ENCODE measurements around the gene HDGFL2.
"Not testable (repeated sequence)": the region's sequence is repeated elsewhere in the genome, so short reads cannot be mapped to it uniquely, and the experiment has no call there.

HDGFL2 gene

DNA sequence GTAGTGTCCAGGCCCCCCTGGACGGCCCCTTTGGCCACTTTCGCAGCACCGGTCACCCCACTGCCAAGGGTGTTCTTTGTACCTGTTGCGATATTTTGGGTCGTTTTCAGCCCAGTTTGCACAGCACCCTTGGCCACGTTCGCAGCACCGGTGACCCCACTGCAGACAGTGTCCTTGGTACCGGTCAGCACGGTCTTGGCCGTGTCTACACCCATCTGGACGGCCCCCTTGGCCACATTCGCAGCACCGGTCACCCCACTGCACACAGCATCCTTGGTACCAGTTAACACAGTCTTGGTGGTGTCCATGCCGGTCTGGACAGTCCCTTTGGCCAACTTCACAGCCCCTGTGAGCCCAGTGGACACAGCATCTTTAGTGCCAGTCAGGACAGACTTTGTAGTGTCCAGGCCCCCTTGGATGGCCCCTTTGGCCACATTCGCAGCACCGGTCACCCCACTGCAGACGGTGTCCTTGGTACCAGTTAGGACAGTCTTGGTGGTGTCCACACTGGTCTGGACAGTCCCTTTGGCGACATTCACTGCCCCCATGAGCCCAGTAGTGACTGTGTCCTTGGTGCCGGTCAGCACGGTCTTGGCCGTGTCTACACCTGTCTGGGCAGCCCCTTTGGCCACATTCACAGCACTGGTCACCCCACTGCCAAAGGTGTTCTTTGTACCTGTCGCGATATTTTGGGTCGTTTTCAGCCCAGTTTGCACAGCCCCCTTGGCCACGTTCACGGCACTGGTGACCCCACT is 39.4 kb downstream of the HDGFL2 start:
- in situ Hi-C loops (cut with MboI; ENCODE audit: low sequenced_read_pairs): no loop called here

DNA sequence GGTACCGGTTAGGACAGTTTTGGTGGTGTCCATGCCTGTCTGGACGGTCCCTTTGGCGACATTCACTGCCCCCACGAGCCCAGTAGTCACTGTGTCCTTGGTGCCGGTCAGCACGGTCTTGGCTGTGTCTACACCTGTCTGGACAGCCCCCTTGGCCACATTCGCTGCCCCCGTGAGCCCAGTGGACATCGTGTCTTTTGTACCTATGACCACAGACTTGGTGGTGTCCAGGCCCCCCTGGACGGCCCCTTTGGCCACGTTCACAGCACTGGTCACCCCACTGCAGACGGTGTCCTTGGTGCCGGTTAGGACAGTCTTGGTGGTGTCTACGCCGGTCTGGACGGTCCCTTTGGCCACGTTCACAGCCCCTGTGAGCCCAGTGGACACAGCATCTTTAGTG is 40.0 kb downstream of the HDGFL2 start:
- in situ Hi-C loops (cut with MboI; ENCODE audit: low sequenced_read_pairs): no loop called here

GRCh38 chr19:4513248-4513647 is 41.2 kb downstream of the HDGFL2 start:
- in situ Hi-C loops (cut with MboI; ENCODE audit: low sequenced_read_pairs): no loop called here

- in situ Hi-C loops (cut with MboI; ENCODE audit: low sequenced_read_pairs): no loop called here
Observed at GRCh38 chr19:4515732-4516131, 43.6 kb downstream of the HDGFL2 start.

DNA sequence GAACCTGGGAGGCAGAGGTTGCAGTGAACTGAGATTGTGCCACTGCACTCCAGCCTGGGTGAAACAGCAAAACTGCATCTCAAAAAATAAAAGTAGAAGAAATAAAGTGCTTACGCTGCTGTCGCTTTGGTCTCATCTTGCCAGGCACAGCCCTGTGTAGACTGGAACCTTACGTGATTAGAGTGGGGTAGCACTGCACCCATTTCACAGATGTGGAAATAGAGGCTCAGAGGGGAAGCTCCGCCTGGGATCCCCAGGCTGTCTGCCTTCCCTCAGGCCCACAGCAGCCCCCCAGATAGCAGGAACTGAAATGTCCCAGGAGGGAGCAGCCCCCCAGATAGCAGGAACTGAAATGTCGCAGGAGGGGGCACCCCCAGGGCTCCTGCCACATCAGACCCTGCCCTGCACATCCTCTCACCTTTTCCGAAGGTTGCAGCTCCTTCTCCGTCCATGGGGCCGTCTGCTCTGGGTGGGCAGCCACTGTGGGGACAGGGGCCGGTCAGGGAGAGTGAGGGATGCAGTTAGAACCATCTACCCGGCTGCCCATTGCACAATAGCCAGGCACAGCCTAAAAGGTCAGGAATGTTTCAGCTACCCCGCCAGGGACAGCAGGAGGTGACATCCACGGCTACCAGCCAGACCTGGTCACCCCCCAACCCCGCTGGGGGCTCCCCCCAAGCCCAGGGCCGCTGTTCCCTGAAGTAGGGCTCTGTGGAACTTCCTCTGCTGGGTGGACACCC is 44.3 kb downstream of the HDGFL2 start:
- in situ Hi-C loops (cut with MboI; ENCODE audit: low sequenced_read_pairs): no loop called here

DNA sequence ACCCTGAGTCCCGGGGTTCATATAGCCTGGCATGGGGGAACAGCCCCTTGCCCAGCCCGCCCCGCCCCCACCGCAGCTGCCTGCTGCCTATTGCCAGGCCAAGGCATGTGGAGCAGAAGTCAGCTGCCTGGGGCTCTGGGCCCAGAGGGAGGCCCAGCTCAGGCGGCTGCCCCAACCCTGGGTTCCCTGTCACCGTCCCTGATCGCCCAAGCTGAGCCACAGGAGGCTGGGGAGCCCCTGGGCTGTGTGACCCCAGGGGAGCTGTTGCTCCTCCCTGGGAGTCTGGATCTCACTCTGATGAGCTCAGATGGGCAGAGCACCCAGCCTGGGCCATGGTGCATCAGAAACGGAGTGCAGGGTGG is 44.8 kb downstream of the HDGFL2 start:
- in situ Hi-C loops (cut with MboI; ENCODE audit: low sequenced_read_pairs): no loop called here

DNA sequence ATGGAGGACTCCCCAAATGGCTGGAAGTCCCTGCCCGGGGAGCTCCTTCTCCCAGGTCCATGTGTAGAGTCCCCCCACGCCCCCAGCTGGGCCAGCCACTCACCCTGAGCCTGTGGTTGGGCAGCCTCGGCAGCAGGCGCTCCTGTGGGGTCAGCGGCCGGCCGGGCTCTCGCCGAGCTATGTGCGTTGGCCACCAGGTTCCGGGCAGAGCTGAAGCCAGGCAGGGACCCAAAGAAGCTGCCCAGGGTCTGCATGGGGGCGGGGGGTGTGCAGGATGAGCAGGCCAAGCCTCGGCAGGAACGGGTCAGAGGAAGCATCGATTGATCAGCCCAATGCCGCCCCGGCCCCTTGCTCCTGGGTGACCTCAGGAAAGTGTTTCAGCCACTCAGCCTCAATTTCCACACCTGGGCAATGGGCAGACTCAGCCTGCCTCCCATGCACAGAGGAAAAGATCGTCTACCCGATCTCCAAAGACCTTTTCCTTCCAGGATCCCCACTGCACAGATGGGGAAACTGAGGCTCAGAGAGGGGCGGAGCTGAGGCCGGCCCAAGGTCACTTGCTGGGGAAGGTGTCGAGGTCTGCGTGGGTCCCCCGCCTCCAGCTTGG is 45.5 kb downstream of the HDGFL2 start:
- in situ Hi-C loops (cut with MboI; ENCODE audit: low sequenced_read_pairs): no loop called here

DNA sequence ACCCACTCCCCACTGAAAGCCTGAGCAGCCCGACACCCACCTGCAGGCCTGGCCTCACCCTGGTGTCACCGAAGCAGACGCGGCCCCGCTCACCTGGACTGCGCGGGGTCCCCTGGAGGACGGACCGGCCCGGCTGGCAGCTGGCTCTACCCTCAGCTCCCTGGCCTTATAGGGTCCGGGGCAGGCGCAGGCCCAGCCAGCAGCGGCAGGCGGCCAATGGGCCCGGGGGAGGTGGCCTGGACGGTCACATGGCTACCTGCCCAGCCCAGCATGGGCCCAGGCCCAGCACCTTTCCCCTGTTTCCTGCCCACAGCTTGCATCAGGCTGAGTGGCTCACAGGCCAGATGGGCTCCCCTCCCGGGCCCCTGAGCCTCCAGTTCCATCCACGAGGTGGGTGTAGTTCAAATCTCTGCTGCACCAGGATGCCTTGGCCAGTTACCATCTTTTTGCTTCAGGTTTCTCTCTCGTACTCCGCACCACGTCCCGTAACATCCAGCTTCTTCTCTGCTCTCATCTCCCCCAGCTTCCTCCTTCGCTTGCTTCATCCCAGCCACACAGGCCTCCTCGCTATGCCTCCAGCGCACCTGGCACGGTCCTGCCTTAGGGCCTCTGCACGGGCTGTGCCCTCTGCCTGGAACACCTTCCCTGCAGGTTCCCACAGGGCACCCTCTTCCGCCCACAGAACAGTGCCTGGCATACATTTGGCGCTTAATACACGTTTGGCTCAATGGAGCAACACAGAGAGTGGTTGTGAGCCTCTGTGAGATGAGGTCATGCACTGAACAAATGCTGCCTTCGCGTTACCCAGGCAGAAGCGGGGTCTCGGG is 46.5 kb downstream of the HDGFL2 start, which contains the start of gene PLIN4:
Gene PLIN4, minus strand, starts transcription at position 142 of the 827 bp plus-strand sequence. CDS start 214 bp downstream, outside the sequence.
- in situ Hi-C loops (cut with MboI; ENCODE audit: low sequenced_read_pairs): no loop called here

- in situ Hi-C loops (cut with MboI; ENCODE audit: low sequenced_read_pairs): no loop called here
Observed at GRCh38 chr19:4519172-4519496, 47.0 kb downstream of the HDGFL2 start.

GRCh38 chr19:4519521-4520277 is 47.6 kb downstream of the HDGFL2 start:
- in situ Hi-C loops (cut with MboI; ENCODE audit: low sequenced_read_pairs): no loop called here

- in situ Hi-C loops (cut with MboI; ENCODE audit: low sequenced_read_pairs): no loop called here
Observed at GRCh38 chr19:4521170-4521887, 49.2 kb downstream of the HDGFL2 start.

DNA sequence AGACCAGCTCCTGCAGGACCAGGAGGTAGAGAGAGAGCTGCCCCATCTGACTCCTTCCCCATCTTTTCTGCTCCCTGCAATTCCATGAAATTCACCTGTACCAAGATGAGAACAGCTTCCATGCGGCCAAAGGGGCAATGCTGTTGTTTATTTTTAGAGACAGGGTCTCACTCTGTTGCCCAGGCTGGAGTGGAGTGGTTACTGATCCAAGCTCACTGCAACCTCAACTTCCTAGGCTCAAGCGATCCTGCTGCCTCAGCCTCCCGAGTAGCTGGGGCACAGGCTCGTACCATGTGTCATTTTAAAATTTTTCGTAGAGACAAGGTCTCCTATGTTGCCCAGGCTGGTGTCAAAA is 49.8 kb downstream of the HDGFL2 start:
- in situ Hi-C loops (cut with MboI; ENCODE audit: low sequenced_read_pairs): no loop called here

- in situ Hi-C loops (cut with MboI; ENCODE audit: low sequenced_read_pairs): no loop called here
Observed at GRCh38 chr19:4522291-4523002, 50.4 kb downstream of the HDGFL2 start.

GRCh38 chr19:4523306-4524110 is 51.4 kb downstream of the HDGFL2 start:
- in situ Hi-C loops (cut with MboI; ENCODE audit: low sequenced_read_pairs): no loop called here

- in situ Hi-C loops (cut with MboI; ENCODE audit: low sequenced_read_pairs): no loop called here
Observed at GRCh38 chr19:4524808-4525562, 52.9 kb downstream of the HDGFL2 start.

- in situ Hi-C loops (cut with MboI; ENCODE audit: low sequenced_read_pairs): no loop called here
Observed at GRCh38 chr19:4525563-4526002, 53.5 kb downstream of the HDGFL2 start.

DNA sequence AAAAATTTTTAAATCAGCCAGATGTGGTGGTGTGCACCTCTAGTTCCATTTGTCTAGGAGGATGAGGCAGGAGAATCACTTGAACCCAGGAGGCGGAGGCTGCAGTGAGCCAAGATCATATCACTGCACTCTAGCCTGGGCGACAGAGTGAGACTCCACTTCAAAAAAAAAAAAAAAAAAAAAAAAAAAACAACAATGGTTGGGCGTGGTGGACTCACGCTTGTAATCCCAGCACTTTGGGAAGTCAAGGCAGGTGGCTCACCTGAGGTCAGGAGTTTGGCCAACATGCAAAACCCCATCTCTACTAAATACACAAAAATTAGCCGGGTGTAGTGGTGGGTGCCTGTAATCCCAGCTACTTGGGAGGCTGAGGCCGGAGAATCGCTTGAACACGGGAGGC is 55.3 kb downstream of the HDGFL2 start:
- in situ Hi-C loops (cut with MboI; ENCODE audit: low sequenced_read_pairs): not testable (repeated sequence)

GRCh38 chr19:4528843-4529242 is 56.7 kb downstream of the HDGFL2 start:
- in situ Hi-C loops (cut with MboI; ENCODE audit: low sequenced_read_pairs): no loop called here
